GM23338 (cell line): ENCODE results near the gene GPANK1. TPM values are rescaled to one million over a fixed set of nuclear protein-coding genes. Genes with fewer than 3 reads are reported as not detected.

Experiments
- ATAC-seq: fragments of 200-7000 bp; cut with Tn5 transposase; 3 replicates; pipeline ENCODE4 v1.9.1; 2020
- DNase-seq: peaks from one replicate; pipeline ENCODE4 v3.0.0-alpha.2; 2015; ENCODE audit warnings: low spot score
- H2AFZ ChIP-seq: fragments of 200-600 bp; sonication (generic); 2 replicates; pipeline ENCODE4 v1.8.0; 2016; ENCODE audit warnings: antibody characterized with exemption, mild to moderate bottlenecking, moderate library complexity
- H3F3A ChIP-seq: fragments of 200-600 bp; sonication (generic); replicated peaks from 2 replicates; pipeline ENCODE4 v1.8.0; 2017; ENCODE audit warnings: antibody characterized with exemption, mixed run types, low read depth
- H3K27ac ChIP-seq: fragments of 200-600 bp; sonication (generic); 2 replicates; pipeline ENCODE4 v1.6.1; 2016; ENCODE audit warnings: low read depth
- H3K27me3 ChIP-seq: fragments of 200-600 bp; sonication (generic); 2 replicates; pipeline ENCODE4 v1.8.0; 2016; ENCODE audit warnings: mild to moderate bottlenecking, mixed run types, moderate library complexity; ENCODE audit not compliant: insufficient read depth
- H3K36me3 ChIP-seq: fragments of 200-600 bp; sonication (generic); 2 replicates; pipeline ENCODE4 v1.8.0; 2016; ENCODE audit warnings: mild to moderate bottlenecking; ENCODE audit not compliant: insufficient read depth
- H3K4me1 ChIP-seq: fragments of 200-600 bp; sonication (generic); 2 replicates; pipeline ENCODE4 v1.8.0; 2016; ENCODE audit warnings: mild to moderate bottlenecking, moderate library complexity; ENCODE audit not compliant: insufficient read depth
- H3K4me2 ChIP-seq: fragments of 200-600 bp; sonication (generic); 2 replicates; pipeline ENCODE4 v1.7.1; 2017; ENCODE audit warnings: mixed run types
- H3K4me3 ChIP-seq: fragments of 200-600 bp; sonication (generic); 2 replicates; pipeline ENCODE4 v1.6.1; 2016; ENCODE audit warnings: mixed run types
- H3K79me2 ChIP-seq: fragments of 200-600 bp; sonication (generic); replicated peaks from 2 replicates; pipeline ENCODE4 v1.8.0; 2017; ENCODE audit warnings: mild to moderate bottlenecking; ENCODE audit not compliant: insufficient read depth
- H3K9me2 ChIP-seq: fragments of 200-600 bp; sonication (generic); 2 replicates; pipeline ENCODE4 v1.8.0; 2017; ENCODE audit not compliant: insufficient read depth
- H4K20me1 ChIP-seq: fragments of 200-600 bp; sonication (generic); replicated peaks from 2 replicates; pipeline ENCODE4 v1.8.0; 2017; ENCODE audit warnings: mild to moderate bottlenecking; ENCODE audit not compliant: insufficient read depth
- H3K27ac Mint-ChIP-seq: 2 replicates; pipeline ENCODE4 v1.8.0; 2020; ENCODE audit warnings: inconsistent platforms, mild to moderate bottlenecking, moderate library complexity, mixed read lengths
- H3K27me3 Mint-ChIP-seq: 3 replicates; pipeline ENCODE4 v1.8.0; 2022; ENCODE audit warnings: low read depth, mild to moderate bottlenecking, moderate library complexity, mixed read lengths, inconsistent platforms; ENCODE audit not compliant: insufficient read depth, poor library complexity
- H3K36me3 Mint-ChIP-seq: 3 replicates; pipeline ENCODE4 v1.8.0; 2021; ENCODE audit warnings: low read depth, mild to moderate bottlenecking, inconsistent platforms, moderate library complexity, mixed read lengths
- H3K4me1 Mint-ChIP-seq: 3 replicates; pipeline ENCODE4 v1.8.0; 2020; ENCODE audit warnings: mild to moderate bottlenecking, inconsistent platforms, mixed read lengths
- H3K4me3 Mint-ChIP-seq: 3 replicates; pipeline ENCODE4 v1.8.0; 2021; ENCODE audit warnings: moderate library complexity, mild to moderate bottlenecking, inconsistent platforms, mixed read lengths
- H3K9me3 Mint-ChIP-seq: 3 replicates; pipeline ENCODE4 v1.8.0; 2020; ENCODE audit warnings: moderate library complexity, mild to moderate bottlenecking, inconsistent platforms, mixed read lengths
- CREB1 ChIP-seq: fragments of 250-450 bp; sonication (Bioruptor Pico); IDR thresholded peaks from 2 replicates; pipeline ENCODE4 v1.5.0; 2020; ENCODE audit warnings: low read depth, mild to moderate bottlenecking, moderate library complexity
- EZH2 ChIP-seq: fragments of 200-600 bp; sonication (generic); IDR thresholded peaks from one replicate; pipeline ENCODE4 v1.8.0; 2017; ENCODE audit warnings: antibody characterized with exemption, mild to moderate bottlenecking, low read depth; ENCODE audit not compliant: unreplicated experiment
- EZH2phosphoT487 ChIP-seq: fragments of 200-600 bp; sonication (generic); IDR thresholded peaks from one replicate; pipeline ENCODE4 v1.8.1; 2018; ENCODE audit warnings: antibody characterized with exemption; ENCODE audit not compliant: unreplicated experiment
- POLR2AphosphoS5 ChIP-seq: IDR thresholded peaks from 2 replicates; pipeline ENCODE4 v1.6.1; 2016; ENCODE audit warnings: antibody characterized with exemption, low read depth
- STAT1 ChIP-seq: IDR thresholded peaks from one replicate; pipeline ENCODE4 v1.6.1; 2016; ENCODE audit warnings: antibody characterized with exemption; ENCODE audit not compliant: unreplicated experiment
- ZNF114 ChIP-seq: fragments of 250-450 bp; sonication (Bioruptor Pico); IDR thresholded peaks from 2 replicates; pipeline ENCODE4 v1.5.0; 2020; ENCODE audit warnings: mild to moderate bottlenecking, moderate library complexity
- ZNF331 ChIP-seq: fragments of 250-450 bp; sonication (Bioruptor Pico); IDR thresholded peaks from 2 replicates; pipeline ENCODE4 v1.5.0; 2020; ENCODE audit warnings: low read depth, mild to moderate bottlenecking, moderate library complexity
- polyA plus RNA-seq: library from polyadenylated mRNA; unstranded; fragments of >200 nt; fragmentation: Nextera tagmentation; extraction: Ambion mirVana; gene quantifications from 2 replicates; pipeline ENCODE4 v1.2.1, GENCODE V29; 2016
- total RNA-seq: library from RNA; depleted of rRNA; stranded (reverse); fragments of >200 nt; shearing (Covaris generic); gene quantifications from 2 replicates; pipeline ENCODE4 v1.2.3, GENCODE V29; 2014
- TF ChIP-seq, protein P1 (sequence below): IDR thresholded peaks from one replicate; pipeline ENCODE4 v1.6.1; 2018; ENCODE audit warnings: antibody characterized with exemption; ENCODE audit not compliant: unreplicated experiment
- TF ChIP-seq, protein P2 (sequence below), 2 experiments: fragments of 200-600 bp in 1 of 2; sonication (generic) in 1 of 2; conservative IDR thresholded peaks; 2 replicates each; pipeline versions ENCODE4 v1.5.1 to v1.6.1; 2016 to 2017; ENCODE audit warnings: antibody characterized with exemption in 2 of 2, low read depth in 2 of 2, mild to moderate bottlenecking in 2 of 2, moderate library complexity in 1 of 2
- TF ChIP-seq, protein P3 (sequence below): fragments of 250-450 bp; sonication (Bioruptor Pico); IDR thresholded peaks from 2 replicates; pipeline ENCODE4 v1.5.0; 2020; ENCODE audit warnings: mild to moderate bottlenecking, moderate library complexity

Gene GPANK1
- total and polyA plus RNA-seq, 2 experiments from 2014 or later, result 27.1 to 49.2 TPM

DNA sequence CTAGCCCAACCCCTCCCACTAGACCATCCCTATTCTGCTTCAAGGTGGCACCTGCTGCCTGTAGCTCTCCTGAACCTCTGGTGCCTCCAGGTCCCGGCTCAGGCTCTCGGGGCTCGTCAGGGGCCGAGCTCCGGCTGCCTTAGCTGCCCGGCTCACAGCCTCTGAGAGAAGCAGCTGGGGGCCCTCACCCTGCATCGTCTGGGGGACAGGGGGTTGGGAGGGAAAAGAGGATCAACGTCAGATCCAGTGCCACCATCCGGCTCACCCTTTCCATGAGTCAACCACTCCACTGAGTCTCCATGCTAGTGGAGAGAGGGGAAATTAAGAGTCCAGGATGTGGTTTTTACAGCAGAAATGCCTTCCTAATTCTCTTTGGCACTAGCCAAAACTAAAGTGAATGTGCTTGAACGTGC lies 25.3 kb downstream of the GPANK1 start:
- H3K27me3 Mint-ChIP-seq, result peaks cover 6% of the 10 kb centered on the region
- peak; percentile 30 for ATAC-seq
- Histone ChIP-seq H3K4me3 (no peak overlapping the region), H4K20me1 (peaks cover 25% of the 10 kb centered on the region), H3K4me1 (no peaks in the 10 kb centered on the region), H3K27ac (no peak overlapping the region), H3K27me3 (no peaks in the 10 kb centered on the region), H2AFZ (no peak overlapping the region), H3K79me2 (no peaks in the 10 kb centered on the region), H3F3A (peaks cover 51% of the 10 kb centered on the region), H3K36me3 (peaks cover 50% of the 10 kb centered on the region), H3K9me2 (no peaks in the 10 kb centered on the region), H3K4me2 (no peak overlapping the region)
- no peak overlapping the region for H3K27ac Mint-ChIP-seq
- no peaks in the 10 kb centered on the region for H3K4me1 Mint-ChIP-seq
- peaks cover 83% of the 10 kb centered on the region for H3K36me3 Mint-ChIP-seq
- no peak for DNase-seq
- TF ChIP-seq, protein P1, sequence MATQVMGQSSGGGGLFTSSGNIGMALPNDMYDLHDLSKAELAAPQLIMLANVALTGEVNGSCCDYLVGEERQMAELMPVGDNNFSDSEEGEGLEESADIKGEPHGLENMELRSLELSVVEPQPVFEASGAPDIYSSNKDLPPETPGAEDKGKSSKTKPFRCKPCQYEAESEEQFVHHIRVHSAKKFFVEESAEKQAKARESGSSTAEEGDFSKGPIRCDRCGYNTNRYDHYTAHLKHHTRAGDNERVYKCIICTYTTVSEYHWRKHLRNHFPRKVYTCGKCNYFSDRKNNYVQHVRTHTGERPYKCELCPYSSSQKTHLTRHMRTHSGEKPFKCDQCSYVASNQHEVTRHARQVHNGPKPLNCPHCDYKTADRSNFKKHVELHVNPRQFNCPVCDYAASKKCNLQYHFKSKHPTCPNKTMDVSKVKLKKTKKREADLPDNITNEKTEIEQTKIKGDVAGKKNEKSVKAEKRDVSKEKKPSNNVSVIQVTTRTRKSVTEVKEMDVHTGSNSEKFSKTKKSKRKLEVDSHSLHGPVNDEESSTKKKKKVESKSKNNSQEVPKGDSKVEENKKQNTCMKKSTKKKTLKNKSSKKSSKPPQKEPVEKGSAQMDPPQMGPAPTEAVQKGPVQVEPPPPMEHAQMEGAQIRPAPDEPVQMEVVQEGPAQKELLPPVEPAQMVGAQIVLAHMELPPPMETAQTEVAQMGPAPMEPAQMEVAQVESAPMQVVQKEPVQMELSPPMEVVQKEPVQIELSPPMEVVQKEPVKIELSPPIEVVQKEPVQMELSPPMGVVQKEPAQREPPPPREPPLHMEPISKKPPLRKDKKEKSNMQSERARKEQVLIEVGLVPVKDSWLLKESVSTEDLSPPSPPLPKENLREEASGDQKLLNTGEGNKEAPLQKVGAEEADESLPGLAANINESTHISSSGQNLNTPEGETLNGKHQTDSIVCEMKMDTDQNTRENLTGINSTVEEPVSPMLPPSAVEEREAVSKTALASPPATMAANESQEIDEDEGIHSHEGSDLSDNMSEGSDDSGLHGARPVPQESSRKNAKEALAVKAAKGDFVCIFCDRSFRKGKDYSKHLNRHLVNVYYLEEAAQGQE, result no peak
- TF ChIP-seq, protein P2, sequence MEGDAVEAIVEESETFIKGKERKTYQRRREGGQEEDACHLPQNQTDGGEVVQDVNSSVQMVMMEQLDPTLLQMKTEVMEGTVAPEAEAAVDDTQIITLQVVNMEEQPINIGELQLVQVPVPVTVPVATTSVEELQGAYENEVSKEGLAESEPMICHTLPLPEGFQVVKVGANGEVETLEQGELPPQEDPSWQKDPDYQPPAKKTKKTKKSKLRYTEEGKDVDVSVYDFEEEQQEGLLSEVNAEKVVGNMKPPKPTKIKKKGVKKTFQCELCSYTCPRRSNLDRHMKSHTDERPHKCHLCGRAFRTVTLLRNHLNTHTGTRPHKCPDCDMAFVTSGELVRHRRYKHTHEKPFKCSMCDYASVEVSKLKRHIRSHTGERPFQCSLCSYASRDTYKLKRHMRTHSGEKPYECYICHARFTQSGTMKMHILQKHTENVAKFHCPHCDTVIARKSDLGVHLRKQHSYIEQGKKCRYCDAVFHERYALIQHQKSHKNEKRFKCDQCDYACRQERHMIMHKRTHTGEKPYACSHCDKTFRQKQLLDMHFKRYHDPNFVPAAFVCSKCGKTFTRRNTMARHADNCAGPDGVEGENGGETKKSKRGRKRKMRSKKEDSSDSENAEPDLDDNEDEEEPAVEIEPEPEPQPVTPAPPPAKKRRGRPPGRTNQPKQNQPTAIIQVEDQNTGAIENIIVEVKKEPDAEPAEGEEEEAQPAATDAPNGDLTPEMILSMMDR (conservative IDR thresholded peaks at IDR 0.05; ENCODE audit: low read depth in 2 of 2), result no peak
- no peak for TF ChIP-seq ZNF114 (CRISPR knock-in tag)
- H3K4me3 Mint-ChIP-seq, result no peak overlapping the region
- H3K9me3 Mint-ChIP-seq, result no peaks in the 10 kb centered on the region

GRCh38 chr6:31639043-31639442 lies 25.8 kb downstream of the GPANK1 start:
- ATAC-seq (no peak), DNase-seq (no peak)
- H3F3A ChIP-seq, result peaks cover 55% of the 10 kb centered on the region
- Mint-ChIP-seq H3K4me3 (no peak overlapping the region; the same call in 2 of the 3 replicates), H3K36me3 (peaks cover 86% of the 10 kb centered on the region), H3K27ac (no peak overlapping the region), H3K27me3 (peaks cover 6% of the 10 kb centered on the region), H3K9me3 (no peaks in the 10 kb centered on the region), H3K4me1 (no peaks in the 10 kb centered on the region)
- peaks cover 54% of the 10 kb centered on the region for H3K36me3 ChIP-seq
- H4K20me1 ChIP-seq, result peaks cover 25% of the 10 kb centered on the region
- H3K4me1 ChIP-seq, result no peaks in the 10 kb centered on the region
- no peak overlapping the region for H2AFZ ChIP-seq
- H3K4me3 ChIP-seq, result no peak overlapping the region
- H3K79me2 ChIP-seq, result no peaks in the 10 kb centered on the region
- no peak overlapping the region for H3K4me2 ChIP-seq
- no peaks in the 10 kb centered on the region for H3K9me2 ChIP-seq
- peak overlapping the region; percentile 80 for H3K27ac ChIP-seq
- no peaks in the 10 kb centered on the region for H3K27me3 ChIP-seq
- no peak for TF ChIP-seq STAT1
- no peak for TF ChIP-seq POLR2AphosphoS5
- no peak for TF ChIP-seq ZNF114 (CRISPR knock-in tag)
- no peak for TF ChIP-seq EZH2
- no peak for TF ChIP-seq ZNF331 (CRISPR knock-in tag)
- TF ChIP-seq CREB1 (CRISPR knock-in tag), result no peak
- TF ChIP-seq, protein P3, sequence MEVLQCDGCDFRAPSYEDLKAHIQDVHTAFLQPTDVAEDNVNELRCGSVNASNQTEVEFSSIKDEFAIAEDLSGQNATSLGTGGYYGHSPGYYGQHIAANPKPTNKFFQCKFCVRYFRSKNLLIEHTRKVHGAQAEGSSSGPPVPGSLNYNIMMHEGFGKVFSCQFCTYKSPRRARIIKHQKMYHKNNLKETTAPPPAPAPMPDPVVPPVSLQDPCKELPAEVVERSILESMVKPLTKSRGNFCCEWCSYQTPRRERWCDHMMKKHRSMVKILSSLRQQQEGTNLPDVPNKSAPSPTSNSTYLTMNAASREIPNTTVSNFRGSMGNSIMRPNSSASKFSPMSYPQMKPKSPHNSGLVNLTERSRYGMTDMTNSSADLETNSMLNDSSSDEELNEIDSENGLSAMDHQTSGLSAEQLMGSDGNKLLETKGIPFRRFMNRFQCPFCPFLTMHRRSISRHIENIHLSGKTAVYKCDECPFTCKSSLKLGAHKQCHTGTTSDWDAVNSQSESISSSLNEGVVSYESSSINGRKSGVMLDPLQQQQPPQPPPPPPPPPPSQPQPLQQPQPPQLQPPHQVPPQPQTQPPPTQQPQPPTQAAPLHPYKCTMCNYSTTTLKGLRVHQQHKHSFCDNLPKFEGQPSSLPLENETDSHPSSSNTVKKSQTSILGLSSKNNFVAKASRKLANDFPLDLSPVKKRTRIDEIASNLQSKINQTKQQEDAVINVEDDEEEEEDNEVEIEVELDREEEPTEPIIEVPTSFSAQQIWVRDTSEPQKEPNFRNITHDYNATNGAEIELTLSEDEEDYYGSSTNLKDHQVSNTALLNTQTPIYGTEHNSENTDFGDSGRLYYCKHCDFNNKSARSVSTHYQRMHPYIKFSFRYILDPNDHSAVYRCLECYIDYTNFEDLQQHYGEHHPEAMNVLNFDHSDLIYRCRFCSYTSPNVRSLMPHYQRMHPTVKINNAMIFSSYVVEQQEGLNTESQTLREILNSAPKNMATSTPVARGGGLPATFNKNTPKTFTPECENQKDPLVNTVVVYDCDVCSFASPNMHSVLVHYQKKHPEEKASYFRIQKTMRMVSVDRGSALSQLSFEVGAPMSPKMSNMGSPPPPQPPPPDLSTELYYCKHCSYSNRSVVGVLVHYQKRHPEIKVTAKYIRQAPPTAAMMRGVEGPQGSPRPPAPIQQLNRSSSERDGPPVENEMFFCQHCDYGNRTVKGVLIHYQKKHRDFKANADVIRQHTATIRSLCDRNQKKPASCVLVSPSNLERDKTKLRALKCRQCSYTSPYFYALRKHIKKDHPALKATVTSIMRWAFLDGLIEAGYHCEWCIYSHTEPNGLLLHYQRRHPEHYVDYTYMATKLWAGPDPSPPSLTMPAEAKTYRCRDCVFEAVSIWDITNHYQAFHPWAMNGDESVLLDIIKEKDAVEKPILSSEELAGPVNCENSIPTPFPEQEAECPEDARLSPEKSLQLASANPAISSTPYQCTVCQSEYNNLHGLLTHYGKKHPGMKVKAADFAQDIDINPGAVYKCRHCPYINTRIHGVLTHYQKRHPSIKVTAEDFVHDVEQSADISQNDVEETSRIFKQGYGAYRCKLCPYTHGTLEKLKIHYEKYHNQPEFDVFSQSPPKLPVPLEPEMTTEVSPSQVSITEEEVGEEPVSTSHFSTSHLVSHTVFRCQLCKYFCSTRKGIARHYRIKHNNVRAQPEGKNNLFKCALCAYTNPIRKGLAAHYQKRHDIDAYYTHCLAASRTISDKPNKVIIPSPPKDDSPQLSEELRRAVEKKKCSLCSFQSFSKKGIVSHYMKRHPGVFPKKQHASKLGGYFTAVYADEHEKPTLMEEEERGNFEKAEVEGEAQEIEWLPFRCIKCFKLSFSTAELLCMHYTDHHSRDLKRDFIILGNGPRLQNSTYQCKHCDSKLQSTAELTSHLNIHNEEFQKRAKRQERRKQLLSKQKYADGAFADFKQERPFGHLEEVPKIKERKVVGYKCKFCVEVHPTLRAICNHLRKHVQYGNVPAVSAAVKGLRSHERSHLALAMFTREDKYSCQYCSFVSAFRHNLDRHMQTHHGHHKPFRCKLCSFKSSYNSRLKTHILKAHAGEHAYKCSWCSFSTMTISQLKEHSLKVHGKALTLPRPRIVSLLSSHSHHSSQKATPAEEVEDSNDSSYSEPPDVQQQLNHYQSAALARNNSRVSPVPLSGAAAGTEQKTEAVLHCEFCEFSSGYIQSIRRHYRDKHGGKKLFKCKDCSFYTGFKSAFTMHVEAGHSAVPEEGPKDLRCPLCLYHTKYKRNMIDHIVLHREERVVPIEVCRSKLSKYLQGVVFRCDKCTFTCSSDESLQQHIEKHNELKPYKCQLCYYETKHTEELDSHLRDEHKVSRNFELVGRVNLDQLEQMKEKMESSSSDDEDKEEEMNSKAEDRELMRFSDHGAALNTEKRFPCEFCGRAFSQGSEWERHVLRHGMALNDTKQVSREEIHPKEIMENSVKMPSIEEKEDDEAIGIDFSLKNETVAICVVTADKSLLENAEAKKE (CRISPR knock-in tag), result no peak
- no peak for TF ChIP-seq EZH2phosphoT487
